Panc1 (cell line): ENCODE results near the gene KANSL3.

Experiments used
- CTCF ChIP-seq: fragments of 450-650 bp; IDR thresholded peaks from 2 replicates; pipeline ENCODE4 v1.5.1; 2017; ENCODE audit warnings: mild to moderate bottlenecking
- POLR2AphosphoS5 ChIP-seq: IDR thresholded peaks from 2 replicates; pipeline ENCODE4 v1.6.1; 2012; ENCODE audit warnings: mild to moderate bottlenecking, low read depth, low read length, moderate library complexity
- REST ChIP-seq, 2 experiments: IDR thresholded peaks; 2 replicates each; pipeline ENCODE4 v1.6.1; 2011 to 2012; ENCODE audit warnings: low read depth in 2 of 2, control low read depth in 1 of 2, low read length in 1 of 2, mild to moderate bottlenecking in 1 of 2, moderate library complexity in 1 of 2; ENCODE audit not compliant: insufficient read depth in 1 of 2
- SIN3A ChIP-seq: IDR thresholded peaks from 2 replicates; pipeline ENCODE4 v1.6.1; 2012; ENCODE audit warnings: low read depth, mild to moderate bottlenecking, low read length, moderate library complexity, borderline replicate concordance; ENCODE audit not compliant: insufficient read depth
- TCF7L2 ChIP-seq: IDR thresholded peaks from 2 replicates; pipeline ENCODE4 v1.6.1; 2011; ENCODE audit warnings: mild to moderate bottlenecking, low read depth, low read length, inconsistent platforms

- TF ChIP-seq POLR2AphosphoS5 = no peak
- no peak for TF ChIP-seq CTCF
- no peak for TF ChIP-seq TCF7L2
- TF ChIP-seq REST (IDR thresholded peaks at IDR 0.05; ENCODE audit: insufficient read depth in 1 of 2, low read depth in 2 of 2, low read length in 1 of 2) = no peak
- no peak for TF ChIP-seq SIN3A
These were observed 43.4 kb downstream of the KANSL3 start for GRCh38 chr2:96594691-96595152.
